GM18858 (cell line): Measurements from ENCODE around the gene SLC34A3.
A peak's percentile ranks its signal among the peaks of the same experiment; 100 is the strongest.

Experiments used
- ATAC-seq: cut with Tn5 transposase; IDR thresholded peaks from one replicate; pipeline ENCODE4 v1.9.1; 2021; ENCODE audit not compliant: unreplicated experiment

Gene SLC34A3

GRCh38 chr9:137230705-137231371, at the start of gene SLC34A3:
TSS of gene SLC34A3 (plus strand) at chr9:137230901. CDS start at chr9:137231703, 802 bp downstream.
- ATAC-seq, result no peak

GRCh38 chr9:137181680-137182079, 49.0 kb upstream of the SLC34A3 start:
- ATAC-seq, result no peak

- no peak for ATAC-seq
These were observed 47.9 kb upstream of the SLC34A3 start for GRCh38 chr9:137182836-137183235.

GRCh38 chr9:137183980-137184595, 46.6 kb upstream of the SLC34A3 start:
- no peak for ATAC-seq

GRCh38 chr9:137184881-137185660, 45.6 kb upstream of the SLC34A3 start:
- no peak for ATAC-seq

- ATAC-seq, result no peak
These were observed 44.8 kb upstream of the SLC34A3 start for GRCh38 chr9:137185921-137186320.

- ATAC-seq, result no peak
These were observed 44.3 kb upstream of the SLC34A3 start for GRCh38 chr9:137186385-137186784.

GRCh38 chr9:137187386-137187785, 43.3 kb upstream of the SLC34A3 start:
- ATAC-seq, result no peak

GRCh38 chr9:137188086-137188489, 42.6 kb upstream of the SLC34A3 start:
- ATAC-seq, result no peak

GRCh38 chr9:137188490-137189296, 42.0 kb upstream of the SLC34A3 start, which contains the start of the genes ANAPC2 and SSNA1:
TSS of gene ANAPC2 (minus strand) at chr9:137188560. CDS start at chr9:137188532, 28 bp downstream.
TSS of gene SSNA1 (plus strand) at chr9:137188676. CDS start at chr9:137188727, 51 bp downstream.
- ATAC-seq, result peak; percentile 63

- ATAC-seq, result no peak
These were observed 41.1 kb upstream of the SLC34A3 start for GRCh38 chr9:137189297-137190295.

GRCh38 chr9:137190315-137190856, 40.3 kb upstream of the SLC34A3 start:
- no peak for ATAC-seq

- ATAC-seq, result no peak
These were observed 39.5 kb upstream of the SLC34A3 start for GRCh38 chr9:137191245-137191644.

- ATAC-seq, result no peak
These were observed 38.8 kb upstream of the SLC34A3 start for GRCh38 chr9:137191691-137192447.

GRCh38 chr9:137192448-137192780, 38.3 kb upstream of the SLC34A3 start:
- no peak for ATAC-seq

- no peak for ATAC-seq
These were observed 37.8 kb upstream of the SLC34A3 start for GRCh38 chr9:137192859-137193258.

GRCh38 chr9:137193771-137194170, 36.9 kb upstream of the SLC34A3 start:
- no peak for ATAC-seq

GRCh38 chr9:137194388-137194787, 36.3 kb upstream of the SLC34A3 start:
- no peak for ATAC-seq

- no peak for ATAC-seq
These were observed 35.8 kb upstream of the SLC34A3 start for GRCh38 chr9:137194909-137195308.
